ENCODE data around the gene KRTAP10-12. TPM values are rescaled to one million over a fixed set of nuclear protein-coding genes. Genes with fewer than 3 reads are reported as not detected.

KRTAP10-12 gene
- total and polyA plus RNA-seq, 2 of the 4 experiments (the other 2 are of a cell fraction) = not detected

DNA sequence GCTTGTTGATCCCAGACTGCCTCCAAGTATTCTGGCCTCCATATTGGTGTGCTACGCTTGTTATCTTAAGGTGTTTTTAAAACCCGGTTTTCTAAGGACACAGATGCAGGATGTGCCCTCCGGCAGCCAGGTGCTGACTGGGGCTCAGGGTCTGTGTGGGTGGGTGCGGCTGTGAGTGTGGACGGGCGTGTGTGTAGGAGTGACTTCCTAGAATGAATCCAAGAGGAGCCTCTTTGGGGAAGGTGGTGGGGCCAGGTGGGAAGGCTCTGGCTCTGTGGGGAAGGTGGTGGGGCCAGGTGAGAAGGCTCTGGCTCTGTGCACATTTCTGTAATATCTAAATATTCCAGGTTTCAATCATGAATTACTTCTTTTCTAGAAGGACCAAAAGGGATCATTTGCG is 27.2 kb downstream of the KRTAP10-12 start:
- H4K8ac ChIP-seq (ENCODE audit: low read depth in 2 of 2, low read length in 2 of 2) = no peak overlapping the region
- in situ Hi-C loops (cut with MboI; ENCODE audit: low sequenced_read_pairs) (no loop called here), dilution Hi-C loops (cut with HindIII; ENCODE audit: low sequenced_read_pairs, unreplicated experiment) (no loop called here), intact Hi-C loops (cut with micrococcal nuclease) (no loop called here)
- H4K20me1 ChIP-seq (ENCODE audit: insufficient read depth, low read length) = no peaks in the 10 kb centered on the region
- BruUV-seq (replicated peaks) = no TSS peak
- POLR2A ChIA-PET (ENCODE audit: unreplicated experiment) = no interaction called here
- H3K27ac ChIP-seq (ENCODE audit: insufficient read depth, low read length) = no peak overlapping the region
- H2AK9ac ChIP-seq (replicated peaks; ENCODE audit: low read depth, low read length, poor library complexity) = no peak overlapping the region
- CTCF ChIA-PET = no interaction called here
- ATAC-seq (ENCODE audit: low read depth) = no peak
- H2BK20ac ChIP-seq (ENCODE audit: low read depth, low read length) = no peak overlapping the region
- no peak overlapping the region for H3K4ac ChIP-seq (ENCODE audit: low read depth, low read length)
- TF ChIP-seq RAD21 (IDR thresholded peaks at IDR 0.05; ENCODE audit: low read length) (no peak), MXI1 (IDR thresholded peaks at IDR 0.05; ENCODE audit: borderline replicate concordance, low read depth, low read length) (no peak), POLR2A (IDR thresholded peaks at IDR 0.05; ENCODE audit: low read depth, low read length) (no peak), BHLHE40 (IDR thresholded peaks at IDR 0.05; ENCODE audit: low read depth, low read length) (no peak), CHD1 (IDR thresholded peaks at IDR 0.05; ENCODE audit: low read depth, low read length) (no peak), RCOR1 (IDR thresholded peaks at IDR 0.05; ENCODE audit: insufficient replicate concordance, low read length) (no peak), MAFK (IDR thresholded peaks at IDR 0.05; ENCODE audit: low read depth, low read length) (no peak), SMC3 (IDR thresholded peaks at IDR 0.05; ENCODE audit: low read depth, low read length) (no peak), CEBPB (IDR thresholded peaks at IDR 0.05; ENCODE audit: low read depth, low read length) (no peak)
- TF ChIP-seq, protein P1, sequence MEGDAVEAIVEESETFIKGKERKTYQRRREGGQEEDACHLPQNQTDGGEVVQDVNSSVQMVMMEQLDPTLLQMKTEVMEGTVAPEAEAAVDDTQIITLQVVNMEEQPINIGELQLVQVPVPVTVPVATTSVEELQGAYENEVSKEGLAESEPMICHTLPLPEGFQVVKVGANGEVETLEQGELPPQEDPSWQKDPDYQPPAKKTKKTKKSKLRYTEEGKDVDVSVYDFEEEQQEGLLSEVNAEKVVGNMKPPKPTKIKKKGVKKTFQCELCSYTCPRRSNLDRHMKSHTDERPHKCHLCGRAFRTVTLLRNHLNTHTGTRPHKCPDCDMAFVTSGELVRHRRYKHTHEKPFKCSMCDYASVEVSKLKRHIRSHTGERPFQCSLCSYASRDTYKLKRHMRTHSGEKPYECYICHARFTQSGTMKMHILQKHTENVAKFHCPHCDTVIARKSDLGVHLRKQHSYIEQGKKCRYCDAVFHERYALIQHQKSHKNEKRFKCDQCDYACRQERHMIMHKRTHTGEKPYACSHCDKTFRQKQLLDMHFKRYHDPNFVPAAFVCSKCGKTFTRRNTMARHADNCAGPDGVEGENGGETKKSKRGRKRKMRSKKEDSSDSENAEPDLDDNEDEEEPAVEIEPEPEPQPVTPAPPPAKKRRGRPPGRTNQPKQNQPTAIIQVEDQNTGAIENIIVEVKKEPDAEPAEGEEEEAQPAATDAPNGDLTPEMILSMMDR (conservative IDR thresholded peaks at IDR 0.05; ENCODE audit: low read depth, low read length) = no peak
- H3K9me1 ChIP-seq (ENCODE audit: insufficient read depth, low read length) = no peaks in the 10 kb centered on the region
- no peak overlapping the region for H3K18ac ChIP-seq (ENCODE audit: low read depth, low read length)
- no peaks in the 10 kb centered on the region for H3K36me3 ChIP-seq (ENCODE audit: control insufficient read depth, insufficient read depth, low read length)
- peaks cover 38% of the 10 kb centered on the region for H3K27me3 ChIP-seq (ENCODE audit: control insufficient read depth, insufficient read depth, low read length)
- no peak overlapping the region for H2BK15ac ChIP-seq (ENCODE audit: low read depth, low read length)
- H2AK5ac ChIP-seq (ENCODE audit: low read depth, low read length) = no peak overlapping the region
- no peak overlapping the region for H3K9ac ChIP-seq (ENCODE audit: low read depth, low read length)
- H4K5ac ChIP-seq (ENCODE audit: low read depth, low read length) = no peak overlapping the region
- no peak overlapping the region for H4K91ac ChIP-seq (ENCODE audit: insufficient read depth, low read depth, low read length)
- H3K9me3 ChIP-seq (ENCODE audit: control insufficient read depth, insufficient read depth, low read length) = no peaks in the 10 kb centered on the region
- WGBS, 2 experiments (ENCODE audit: extremely low coverage in 2 of 2, insufficient read length in 1 of 2) = 70% methylated on average over 2 of the region's 7 CpGs; no CpG with 5 or more reads in 1 of the 2 experiments
- no peak overlapping the region for H3K56ac ChIP-seq (ENCODE audit: extremely low read depth, insufficient read depth, low read length)
- no peaks in the 10 kb centered on the region for H3K4me1 ChIP-seq (ENCODE audit: control insufficient read depth, insufficient read depth, low read length)
- no peak overlapping the region for H3K14ac ChIP-seq (replicated peaks; ENCODE audit: low read depth, low read length)
- no peak overlapping the region for H2AFZ ChIP-seq (replicated peaks; ENCODE audit: low read length, poor library complexity)
- no peak for DNase-seq
- no peak overlapping the region for H3K4me3 ChIP-seq (ENCODE audit: insufficient read depth, low read depth, low read length)
- no peak overlapping the region for H3K4me2 ChIP-seq (ENCODE audit: low read depth, low read length)
- H2BK120ac ChIP-seq (ENCODE audit: low read depth, low read length) = no peak overlapping the region
- H3K79me1 ChIP-seq (ENCODE audit: low read depth in 1 of 2, low read length in 2 of 2) = no peaks in the 10 kb centered on the region
- no peak overlapping the region for H2BK5ac ChIP-seq (ENCODE audit: low read depth, low read length, poor library complexity, severe bottlenecking)
- no peak overlapping the region for H3K23ac ChIP-seq (ENCODE audit: low read depth, low read length)
